Measurements from ENCODE around the gene TUBB4B.

TUBB4B gene

GRCh38 chr9:137247916-137248175, 6.8 kb downstream of the TUBB4B start:
- H4K20me1 ChIP-seq, result peaks cover 33% of the 10 kb centered on the region
- H3K4me3 ChIP-seq, result no peak overlapping the region
- H3K9me3 ChIP-seq, result no peaks in the 10 kb centered on the region
- peaks cover 66% of the 10 kb centered on the region for H3K4me1 ChIP-seq
- H3K4me2 ChIP-seq, result 0 out of 2 replicates have a peak overlapping the region, but pooled peaks have one; percentile 8
- no peak overlapping the region for H3K27ac ChIP-seq
- H3K9ac ChIP-seq, result no peak overlapping the region
- H3K27me3 ChIP-seq, result no peaks in the 10 kb centered on the region
- TF ChIP-seq Cebpa-rat (IDR thresholded peaks at IDR 0.05), result no peak
- H3K36me3 ChIP-seq, result peaks cover 15% of the 10 kb centered on the region

- H3K9ac ChIP-seq, result no peak overlapping the region
- 0 out of 2 replicates have a peak overlapping the region, but pooled peaks have one; percentile 16 for H3K27ac ChIP-seq
- TF ChIP-seq Cebpa-rat (IDR thresholded peaks at IDR 0.05), result no peak
- no peak overlapping the region for H3K4me3 ChIP-seq
- no peaks in the 10 kb centered on the region for H3K27me3 ChIP-seq
- peaks cover 56% of the 10 kb centered on the region for H3K4me1 ChIP-seq
- H4K20me1 ChIP-seq, result peaks cover 7% of the 10 kb centered on the region
- H3K36me3 ChIP-seq, result no peaks in the 10 kb centered on the region
- peak overlapping the region; percentile 23; the same call in 1 of the 2 replicates for H3K4me2 ChIP-seq
- H3K9me3 ChIP-seq, result no peaks in the 10 kb centered on the region
Measured at GRCh38 chr9:137250329-137251193, 9.5 kb downstream of the TUBB4B start.

- no peak within 1 kb of the TSS for H3K4me3 ChIP-seq
- peaks cover 1% of the 10 kb centered on the region; the same call in 1 of the 2 replicates for H3K36me3 ChIP-seq
- peak within 1 kb of the TSS; percentile 16; the same call in 1 of the 2 replicates for H3K27ac ChIP-seq
- H3K27me3 ChIP-seq, result no peaks in the 10 kb centered on the region
- H3K4me1 ChIP-seq, result peaks cover 54% of the 10 kb centered on the region
- no peaks in the 10 kb centered on the region for H3K9me3 ChIP-seq
- peaks cover 8% of the 10 kb centered on the region for H4K20me1 ChIP-seq
- no peak for TF ChIP-seq Cebpa-rat (IDR thresholded peaks at IDR 0.05)
- H3K4me2 ChIP-seq, result peak within 1 kb of the TSS; percentile 23; the same call in 1 of the 2 replicates
- no peak within 1 kb of the TSS for H3K9ac ChIP-seq
Measured at GRCh38 chr9:137251194-137251461, 10.0 kb downstream of the TUBB4B start, which contains the start of gene STPG3. TSS of gene STPG3 (plus strand) at chr9:137251286. CDS start at chr9:137251287, 1 bp downstream.

- H3K27me3 ChIP-seq, result no peaks in the 10 kb centered on the region
- H3K4me2 ChIP-seq, result no peak overlapping the region
- no peak for TF ChIP-seq Cebpa-rat (IDR thresholded peaks at IDR 0.05)
- peaks cover 7% of the 10 kb centered on the region for H3K36me3 ChIP-seq
- no peaks in the 10 kb centered on the region for H3K9me3 ChIP-seq
- H3K4me3 ChIP-seq, result no peak overlapping the region
- H4K20me1 ChIP-seq, result peaks cover 13% of the 10 kb centered on the region
- no peak overlapping the region for H3K9ac ChIP-seq
- no peak overlapping the region; the same call in 1 of the 2 replicates for H3K27ac ChIP-seq
- H3K4me1 ChIP-seq, result peaks cover 54% of the 10 kb centered on the region
Measured at GRCh38 chr9:137251490-137252268, 10.6 kb downstream of the TUBB4B start.

GRCh38 chr9:137252555-137253506, 11.7 kb downstream of the TUBB4B start:
- peaks cover 18% of the 10 kb centered on the region for H4K20me1 ChIP-seq
- no peak overlapping the region for H3K27ac ChIP-seq
- H3K9ac ChIP-seq, result peak overlapping the region; percentile 34; the same call in 1 of the 2 replicates
- H3K9me3 ChIP-seq, result no peaks in the 10 kb centered on the region
- no peak overlapping the region for H3K4me3 ChIP-seq
- no peaks in the 10 kb centered on the region for H3K27me3 ChIP-seq
- peak overlapping the region; percentile 100 for H3K4me2 ChIP-seq
- no peak for TF ChIP-seq Cebpa-rat (IDR thresholded peaks at IDR 0.05)
- peaks cover 54% of the 10 kb centered on the region for H3K4me1 ChIP-seq
- H3K36me3 ChIP-seq, result peaks cover 14% of the 10 kb centered on the region

- Histone ChIP-seq H3K9me3 (no peaks in the 10 kb centered on the region), H3K4me1 (peaks cover 60% of the 10 kb centered on the region), H3K27ac (peak overlapping the region; percentile 93), H3K36me3 (peaks cover 25% of the 10 kb centered on the region), H3K4me2 (peak overlapping the region; percentile 100), H3K9ac (peak overlapping the region; percentile 94), H3K27me3 (no peaks in the 10 kb centered on the region), H4K20me1 (peaks cover 19% of the 10 kb centered on the region), H3K4me3 (peak overlapping the region; percentile 99)
- no peak for TF ChIP-seq Cebpa-rat (IDR thresholded peaks at IDR 0.05)
Measured at GRCh38 chr9:137253717-137254623, 12.9 kb downstream of the TUBB4B start.

GRCh38 chr9:137254624-137255447, 13.7 kb downstream of the TUBB4B start, which contains the start of gene NELFB:
TSS of gene NELFB (plus strand) at chr9:137255327.
- H3K4me1 ChIP-seq, result peaks cover 65% of the 10 kb centered on the region

More at GRCh38 chr9:137254624-137255447, 13.7 kb downstream of the TUBB4B start, which contains the start of gene NELFB:
- H3K4me2 ChIP-seq, result peak within 1 kb of the TSS; percentile 100
- TF ChIP-seq Cebpa-rat (IDR thresholded peaks at IDR 0.05), result no peak
- H4K20me1 ChIP-seq, result peaks cover 23% of the 10 kb centered on the region
- H3K9ac ChIP-seq, result peak within 1 kb of the TSS; percentile 94
- no peaks in the 10 kb centered on the region for H3K27me3 ChIP-seq
- no peaks in the 10 kb centered on the region for H3K9me3 ChIP-seq
- peak within 1 kb of the TSS; percentile 99 for H3K4me3 ChIP-seq
- H3K36me3 ChIP-seq, result peaks cover 30% of the 10 kb centered on the region
- peak within 1 kb of the TSS; percentile 93 for H3K27ac ChIP-seq
